Heart left ventricle (tissue), 13 donors: ENCODE data around the gene HTN1.
"Not testable (repeated sequence)": the region's sequence is repeated elsewhere in the genome, so short reads cannot be mapped to it uniquely, and the experiment has no call there.

ENCODE experiments used
- POLR2A ChIP-seq, 2 donors: fragments of 450-650 bp; IDR thresholded peaks; one replicate each; pipeline ENCODE4 v1.6.1; 2017; ENCODE audit warnings: antibody characterized with exemption in 2 of 2, mild to moderate bottlenecking in 2 of 2, moderate library complexity in 2 of 2
- TF ChIP-seq, protein P1 (sequence below), 12 donors: fragments of 200-600 bp; sonication (generic) in 4 of 12; IDR thresholded peaks; one replicate each; pipeline versions ENCODE4 v1.5.0 to v1.8.0; 2018 to 2022; ENCODE audit warnings: antibody characterized with exemption in 12 of 12, mild to moderate bottlenecking in 5 of 12
- donor health status: ischemic (EF 13 %, LVEDD 7.1; RV severe dilation, severe dysfunction).
- donor health status: DM: no; HTN: yes; CAD: no.
- donor health status: DM: no; HTN: no; CAD: no.
- donor health status: ischemic (EF 25% LVEDD 6.9; RV normal size, moderate dysfunction).
- donor health status: ischemic (EF 25% LVEDD 5.7; RV mildly dilated, moderate dysfunction).
- donor health status: ischemic (EF 35%, LVEDD 5.7; RV mildly dilated, moderate dysfunction).
- donor health status: nonischemic (EF 11% LVEDD 7.7; RV severe dilation, severe dysfunction).
- donor health status: DM: yes; HTN: yes; CAD: no.
- donor health status: PGD.
- donor health status: ischemic (EF 29% LVEDD 5.4; RV normal size, mild dysfunction).
- donor health status: nonischemic (EF 23%, LVEDD 6.1; RV moderate dilation, normal function).

DNA sequence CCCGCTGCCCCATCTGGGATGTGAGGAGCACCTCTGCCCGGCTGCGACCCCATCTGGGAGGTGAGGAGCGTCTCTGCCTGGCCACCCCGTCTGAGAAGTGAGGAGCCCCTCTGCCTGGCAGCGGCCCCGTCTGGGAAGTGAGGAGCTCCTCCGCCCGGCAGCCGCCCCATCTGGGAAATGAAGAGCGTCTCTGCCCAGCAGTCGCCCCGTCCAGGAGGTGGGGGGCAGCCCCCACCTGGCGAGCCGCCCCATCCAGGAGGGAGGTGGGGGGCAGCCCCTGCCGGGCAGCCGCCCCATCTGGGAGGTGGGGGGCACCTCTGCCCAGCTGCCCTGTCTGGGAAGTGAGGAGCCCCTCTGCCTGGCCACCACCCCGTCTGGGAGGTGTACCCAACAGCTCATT lies 12.7 kb upstream of the HTN1 start:
- TF ChIP-seq, protein P1, sequence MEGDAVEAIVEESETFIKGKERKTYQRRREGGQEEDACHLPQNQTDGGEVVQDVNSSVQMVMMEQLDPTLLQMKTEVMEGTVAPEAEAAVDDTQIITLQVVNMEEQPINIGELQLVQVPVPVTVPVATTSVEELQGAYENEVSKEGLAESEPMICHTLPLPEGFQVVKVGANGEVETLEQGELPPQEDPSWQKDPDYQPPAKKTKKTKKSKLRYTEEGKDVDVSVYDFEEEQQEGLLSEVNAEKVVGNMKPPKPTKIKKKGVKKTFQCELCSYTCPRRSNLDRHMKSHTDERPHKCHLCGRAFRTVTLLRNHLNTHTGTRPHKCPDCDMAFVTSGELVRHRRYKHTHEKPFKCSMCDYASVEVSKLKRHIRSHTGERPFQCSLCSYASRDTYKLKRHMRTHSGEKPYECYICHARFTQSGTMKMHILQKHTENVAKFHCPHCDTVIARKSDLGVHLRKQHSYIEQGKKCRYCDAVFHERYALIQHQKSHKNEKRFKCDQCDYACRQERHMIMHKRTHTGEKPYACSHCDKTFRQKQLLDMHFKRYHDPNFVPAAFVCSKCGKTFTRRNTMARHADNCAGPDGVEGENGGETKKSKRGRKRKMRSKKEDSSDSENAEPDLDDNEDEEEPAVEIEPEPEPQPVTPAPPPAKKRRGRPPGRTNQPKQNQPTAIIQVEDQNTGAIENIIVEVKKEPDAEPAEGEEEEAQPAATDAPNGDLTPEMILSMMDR (IDR thresholded peaks at IDR 0.05), result not testable (repeated sequence)
- TF ChIP-seq POLR2A (IDR thresholded peaks at IDR 0.05), result not testable (repeated sequence)
